SK-N-MC (cell line): ENCODE results near the gene AMBRA1.

Experiments
- EZH2 ChIP-seq: fragments of 200-600 bp; sonication (generic); IDR thresholded peaks from one replicate; pipeline ENCODE4 v1.6.1; 2017; ENCODE audit warnings: antibody characterized with exemption
- FOXP2 ChIP-seq: optimal IDR thresholded peaks from 2 replicates; pipeline ENCODE3; 2011; ENCODE audit warnings: mild to moderate bottlenecking, moderate library complexity; ENCODE audit not compliant: insufficient read depth; ENCODE audit errors: extremely low read length, control extremely low read depth
- POLR2AphosphoS5 ChIP-seq: IDR thresholded peaks from 2 replicates; pipeline ENCODE4 v1.6.1; 2012; ENCODE audit warnings: mild to moderate bottlenecking, low read depth, low read length, borderline replicate concordance

- TF ChIP-seq EZH2: no peak
- no peak for TF ChIP-seq POLR2AphosphoS5
- TF ChIP-seq FOXP2: no peak
Observed at GRCh38 chr11:46597155-46597554, 3.3 kb upstream of the AMBRA1 start.
